Measurements from ENCODE around the gene TUBA4B.

- TF ChIP-seq ZNF565 (CRISPR knock-in tag; conservative IDR thresholded peaks at IDR 0.05; ENCODE audit: low read depth): no peak
- TF ChIP-seq SNAI2 (CRISPR knock-in tag; IDR thresholded peaks at IDR 0.05): no peak
- no peak for TF ChIP-seq RARB (CRISPR knock-in tag; IDR thresholded peaks at IDR 0.05)
- TF ChIP-seq, protein P1, sequence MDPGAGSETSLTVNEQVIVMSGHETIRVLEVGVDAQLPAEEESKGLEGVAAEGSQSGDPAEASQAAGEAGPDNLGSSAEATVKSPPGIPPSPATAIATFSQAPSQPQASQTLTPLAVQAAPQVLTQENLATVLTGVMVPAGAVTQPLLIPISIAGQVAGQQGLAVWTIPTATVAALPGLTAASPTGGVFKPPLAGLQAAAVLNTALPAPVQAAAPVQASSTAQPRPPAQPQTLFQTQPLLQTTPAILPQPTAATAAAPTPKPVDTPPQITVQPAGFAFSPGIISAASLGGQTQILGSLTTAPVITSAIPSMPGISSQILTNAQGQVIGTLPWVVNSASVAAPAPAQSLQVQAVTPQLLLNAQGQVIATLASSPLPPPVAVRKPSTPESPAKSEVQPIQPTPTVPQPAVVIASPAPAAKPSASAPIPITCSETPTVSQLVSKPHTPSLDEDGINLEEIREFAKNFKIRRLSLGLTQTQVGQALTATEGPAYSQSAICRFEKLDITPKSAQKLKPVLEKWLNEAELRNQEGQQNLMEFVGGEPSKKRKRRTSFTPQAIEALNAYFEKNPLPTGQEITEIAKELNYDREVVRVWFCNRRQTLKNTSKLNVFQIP (CRISPR knock-in tag; IDR thresholded peaks at IDR 0.05; ENCODE audit: borderline replicate concordance, low read depth): no peak
- TF ChIP-seq BACH2 (CRISPR knock-in tag; IDR thresholded peaks at IDR 0.05; ENCODE audit: borderline replicate concordance): no peak
- TF ChIP-seq ZNF8 (CRISPR knock-in tag; IDR thresholded peaks at IDR 0.05): no peak
- TF ChIP-seq, protein P2, sequence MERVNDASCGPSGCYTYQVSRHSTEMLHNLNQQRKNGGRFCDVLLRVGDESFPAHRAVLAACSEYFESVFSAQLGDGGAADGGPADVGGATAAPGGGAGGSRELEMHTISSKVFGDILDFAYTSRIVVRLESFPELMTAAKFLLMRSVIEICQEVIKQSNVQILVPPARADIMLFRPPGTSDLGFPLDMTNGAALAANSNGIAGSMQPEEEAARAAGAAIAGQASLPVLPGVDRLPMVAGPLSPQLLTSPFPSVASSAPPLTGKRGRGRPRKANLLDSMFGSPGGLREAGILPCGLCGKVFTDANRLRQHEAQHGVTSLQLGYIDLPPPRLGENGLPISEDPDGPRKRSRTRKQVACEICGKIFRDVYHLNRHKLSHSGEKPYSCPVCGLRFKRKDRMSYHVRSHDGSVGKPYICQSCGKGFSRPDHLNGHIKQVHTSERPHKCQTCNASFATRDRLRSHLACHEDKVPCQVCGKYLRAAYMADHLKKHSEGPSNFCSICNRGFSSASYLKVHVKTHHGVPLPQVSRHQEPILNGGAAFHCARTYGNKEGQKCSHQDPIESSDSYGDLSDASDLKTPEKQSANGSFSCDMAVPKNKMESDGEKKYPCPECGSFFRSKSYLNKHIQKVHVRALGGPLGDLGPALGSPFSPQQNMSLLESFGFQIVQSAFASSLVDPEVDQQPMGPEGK (CRISPR knock-in tag; IDR thresholded peaks at IDR 0.05; ENCODE audit: borderline replicate concordance): no peak
- no peak for TF ChIP-seq CSDC2 (CRISPR knock-in tag; IDR thresholded peaks at IDR 0.05)
- no peak for TF ChIP-seq ZFP3 (CRISPR knock-in tag; IDR thresholded peaks at IDR 0.05)
- no peak for TF ChIP-seq CREB5 (CRISPR knock-in tag; IDR thresholded peaks at IDR 0.05; ENCODE audit: low read depth)
- no peak for TF ChIP-seq ZFP30 (CRISPR knock-in tag; IDR thresholded peaks at IDR 0.05)
- no peak for TF ChIP-seq GLIS3 (CRISPR knock-in tag; IDR thresholded peaks at IDR 0.05)
- no peak for TF ChIP-seq TSHZ2 (CRISPR knock-in tag; IDR thresholded peaks at IDR 0.05)
- TF ChIP-seq TCF4 (CRISPR knock-in tag; IDR thresholded peaks at IDR 0.05; ENCODE audit: borderline replicate concordance): no peak
Observed at GRCh38 chr2:219250049-219250781, 2.8 kb upstream of the TUBA4B start.
